CD4-positive, alpha-beta memory T cell (primary cell): ENCODE measurements around the gene SHISA9. TPM values are rescaled to one million over a fixed set of nuclear protein-coding genes. Genes with fewer than 3 reads are reported as not detected.

Source experiments
- CTCF ChIA-PET: fragments of 350-600 bp; sonication (Branson Sonifier 250); formaldehyde crosslinking; loops from one replicate; lab custom pipeline; 2021; ENCODE audit warnings: inconsistent platforms; ENCODE audit not compliant: partially characterized antibody; lab: Charles Lee
- POLR2A ChIA-PET: fragments of 350-600 bp; sonication (Branson Sonifier 250); formaldehyde crosslinking; loops from one replicate; lab custom pipeline; 2021; ENCODE audit not compliant: partially characterized antibody; lab: Charles Lee
- DNase-seq, 5 donors: peaks; one replicate each; pipeline versions ENCODE4 v3.0.0 to v3.0.0-alpha.2; 2020 to 2022; ENCODE audit warnings: mixed read lengths in 1 of 5
- H3K27ac ChIP-seq: one replicate; pipeline ENCODE4 v1.7.0; 2013; ENCODE audit warnings: low read depth, low read length
- H3K27me3 ChIP-seq: 2 replicates; pipeline ENCODE4 v1.7.0; 2013; ENCODE audit warnings: mild to moderate bottlenecking, low read length, moderate library complexity; ENCODE audit not compliant: insufficient read depth
- H3K36me3 ChIP-seq: 2 replicates; pipeline ENCODE4 v1.7.0; 2013; ENCODE audit warnings: mild to moderate bottlenecking, low read length, moderate library complexity; ENCODE audit not compliant: insufficient read depth
- H3K4me1 ChIP-seq: 2 replicates; pipeline ENCODE4 v1.7.0; 2013; ENCODE audit warnings: mild to moderate bottlenecking, low read length, moderate library complexity; ENCODE audit not compliant: insufficient read depth
- H3K4me3 ChIP-seq, 2 donors: one replicate each; pipeline ENCODE4 v1.7.0; 2013; ENCODE audit warnings: low read length in 2 of 2, mild to moderate bottlenecking in 1 of 2
- H3K9me3 ChIP-seq, 2 donors: one replicate each; pipeline ENCODE4 v1.7.0; 2013; ENCODE audit warnings: low read length in 2 of 2, control low read depth in 1 of 2; ENCODE audit not compliant: control insufficient read depth in 1 of 2
- H3K27ac Mint-ChIP-seq, 7 donors: one replicate each; pipeline ENCODE4 v1.8.0; 2020 to 2021; ENCODE audit warnings: mixed read lengths in 7 of 7, mild to moderate bottlenecking in 6 of 7, inconsistent platforms in 3 of 7, moderate library complexity in 3 of 7
- H3K27me3 Mint-ChIP-seq, 2 donors: one replicate each; pipeline ENCODE4 v1.8.0; 2020 to 2021; ENCODE audit warnings: mixed read lengths in 2 of 2
- H3K36me3 Mint-ChIP-seq, 2 donors: one replicate each; pipeline ENCODE4 v1.8.0; 2020 to 2021; ENCODE audit warnings: mixed read lengths in 2 of 2, inconsistent platforms in 1 of 2, mild to moderate bottlenecking in 1 of 2
- H3K4me1 Mint-ChIP-seq, 4 donors: one replicate each; pipeline ENCODE4 v1.8.0; 2020 to 2021; ENCODE audit warnings: mixed read lengths in 4 of 4, mild to moderate bottlenecking in 1 of 4
- H3K4me3 Mint-ChIP-seq, 8 donors: one replicate each; pipeline ENCODE4 v1.8.0; 2020 to 2021; ENCODE audit warnings: mixed read lengths in 8 of 8, mild to moderate bottlenecking in 7 of 8, moderate library complexity in 6 of 8, inconsistent platforms in 3 of 8
- H3K9me3 Mint-ChIP-seq, 8 donors: one replicate each; pipeline ENCODE4 v1.8.0; 2020 to 2021; ENCODE audit warnings: mixed read lengths in 8 of 8, mild to moderate bottlenecking in 5 of 8, inconsistent platforms in 3 of 8, moderate library complexity in 1 of 8
- intact Hi-C: fragments of 100-400 bp; cut with micrococcal nuclease; formaldehyde crosslinking; loops from one replicate; pipeline ENCODE4 v1.15.1; 2023
- polyA plus RNA-seq, 2 donors: library from polyadenylated mRNA; unstranded; fragments of 300-500 nt; fragmentation: Illumina TruSeq; gene quantifications; one replicate each; pipeline ENCODE4 v1.2.3, GENCODE V29; 2021
- total RNA-seq, 2 experiments: library from RNA; stranded (reverse); gene quantifications; one replicate each; pipeline ENCODE4 v1.2.3, GENCODE V29; 2021

Gene SHISA9
- total and polyA plus RNA-seq, 4 experiments from 2014 or later = not detected

DNA sequence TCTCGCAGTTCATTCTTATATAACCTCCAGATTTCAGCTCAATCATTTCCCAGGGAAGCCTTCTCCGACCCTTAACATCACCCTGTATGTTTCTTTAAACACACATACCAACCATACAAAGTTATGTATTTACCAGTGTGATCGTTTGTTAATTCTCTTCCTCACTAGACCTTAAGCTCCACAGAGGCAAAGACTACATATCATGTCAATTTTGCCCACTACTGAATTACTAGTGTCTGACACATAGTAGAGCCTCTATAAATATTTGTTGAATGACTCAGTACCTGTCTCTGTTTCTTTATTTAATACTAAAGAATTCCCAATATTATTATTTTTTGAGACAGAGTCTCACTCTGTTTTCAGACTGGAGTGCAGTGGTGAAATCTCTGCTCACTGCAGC is 137.2 kb downstream of the SHISA9 start:
- Histone ChIP-seq H3K27ac (no peak overlapping the region), H3K36me3 (no peaks in the 10 kb centered on the region), H3K9me3 (no peaks in the 10 kb centered on the region), H3K27me3 (no peaks in the 10 kb centered on the region), H3K4me3 (no peak overlapping the region), H3K4me1 (no peaks in the 10 kb centered on the region)
- no peak overlapping the region for H3K4me3 Mint-ChIP-seq
- no peak overlapping the region for H3K27ac Mint-ChIP-seq
- DNase-seq = no peak
- POLR2A ChIA-PET = no interaction called here
- intact Hi-C loops = no loop called here
- no peaks in the 10 kb centered on the region for H3K4me1 Mint-ChIP-seq
- CTCF ChIA-PET = no interaction called here
- no peaks in the 10 kb centered on the region for H3K27me3 Mint-ChIP-seq
- peaks cover 5 to 31% (median 10%) of the 10 kb centered on the region in 8 donors for H3K9me3 Mint-ChIP-seq
- H3K36me3 Mint-ChIP-seq = no peaks in the 10 kb centered on the region

DNA sequence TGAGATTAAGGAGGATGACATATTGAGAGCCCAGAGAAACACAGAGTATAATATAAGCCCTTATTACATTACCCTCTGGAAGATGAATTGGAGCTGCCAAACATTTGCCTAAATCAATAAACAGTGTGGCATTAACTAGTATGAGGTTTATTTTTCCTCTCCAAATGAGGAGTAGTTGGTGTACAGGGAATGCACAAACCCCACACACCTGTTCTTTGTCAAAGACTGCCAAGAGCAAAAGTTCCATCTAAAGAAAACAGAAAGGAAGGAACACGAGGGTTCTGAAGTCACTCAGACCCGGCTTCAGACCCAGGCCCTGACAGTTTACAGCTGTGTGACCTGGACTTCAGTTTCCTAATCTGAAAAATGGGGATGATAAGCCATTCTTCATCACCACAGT is 138.1 kb downstream of the SHISA9 start:
- Histone ChIP-seq H3K4me1 (no peaks in the 10 kb centered on the region), H3K9me3 (no peaks in the 10 kb centered on the region), H3K36me3 (no peaks in the 10 kb centered on the region), H3K27ac (no peak overlapping the region), H3K4me3 (no peak overlapping the region), H3K27me3 (no peaks in the 10 kb centered on the region)
- ChIA-PET CTCF (no interaction called here), POLR2A (no interaction called here)
- Mint-ChIP-seq H3K4me3 (no peak overlapping the region), H3K27ac (no peak overlapping the region), H3K4me1 (no peaks in the 10 kb centered on the region), H3K27me3 (no peaks in the 10 kb centered on the region), H3K36me3 (no peaks in the 10 kb centered on the region), H3K9me3 (peaks cover 6 to 34% (median 11%) of the 10 kb centered on the region in 8 donors)
- no peak for DNase-seq
- intact Hi-C loops = no loop called here

DNA sequence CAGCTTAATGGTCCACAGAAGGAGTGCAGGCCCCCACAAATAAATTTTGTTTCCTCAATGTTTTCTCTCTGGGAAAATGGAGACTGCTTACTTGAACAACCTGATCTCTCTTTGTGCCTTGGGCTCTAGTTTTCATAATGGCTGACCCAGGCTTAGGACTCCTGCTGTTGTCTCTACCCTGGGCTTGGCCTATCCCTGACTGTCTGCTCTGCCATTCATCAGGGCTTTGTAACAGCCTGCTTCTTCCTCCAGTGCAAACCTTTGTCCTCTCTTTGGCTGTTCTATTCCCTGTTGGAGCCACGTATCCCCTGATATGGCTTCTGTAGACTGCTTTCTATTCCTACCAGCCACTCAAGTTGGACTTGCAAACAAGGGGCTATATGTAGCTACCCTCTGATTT is 139.8 kb downstream of the SHISA9 start:
- no peaks in the 10 kb centered on the region for H3K36me3 Mint-ChIP-seq
- Histone ChIP-seq H3K27ac (no peak overlapping the region), H3K9me3 (no peaks in the 10 kb centered on the region), H3K36me3 (no peaks in the 10 kb centered on the region), H3K4me3 (no peak overlapping the region), H3K27me3 (no peaks in the 10 kb centered on the region), H3K4me1 (no peaks in the 10 kb centered on the region)
- no peaks in the 10 kb centered on the region for H3K27me3 Mint-ChIP-seq
- H3K4me3 Mint-ChIP-seq = no peak overlapping the region
- peaks cover 4 to 40% (median 11%) of the 10 kb centered on the region in 8 donors for H3K9me3 Mint-ChIP-seq
- CTCF ChIA-PET = no interaction called here
- POLR2A ChIA-PET = no interaction called here
- H3K27ac Mint-ChIP-seq = no peak overlapping the region
- no peak for DNase-seq
- intact Hi-C loops = no loop called here
- H3K4me1 Mint-ChIP-seq = no peaks in the 10 kb centered on the region

DNA sequence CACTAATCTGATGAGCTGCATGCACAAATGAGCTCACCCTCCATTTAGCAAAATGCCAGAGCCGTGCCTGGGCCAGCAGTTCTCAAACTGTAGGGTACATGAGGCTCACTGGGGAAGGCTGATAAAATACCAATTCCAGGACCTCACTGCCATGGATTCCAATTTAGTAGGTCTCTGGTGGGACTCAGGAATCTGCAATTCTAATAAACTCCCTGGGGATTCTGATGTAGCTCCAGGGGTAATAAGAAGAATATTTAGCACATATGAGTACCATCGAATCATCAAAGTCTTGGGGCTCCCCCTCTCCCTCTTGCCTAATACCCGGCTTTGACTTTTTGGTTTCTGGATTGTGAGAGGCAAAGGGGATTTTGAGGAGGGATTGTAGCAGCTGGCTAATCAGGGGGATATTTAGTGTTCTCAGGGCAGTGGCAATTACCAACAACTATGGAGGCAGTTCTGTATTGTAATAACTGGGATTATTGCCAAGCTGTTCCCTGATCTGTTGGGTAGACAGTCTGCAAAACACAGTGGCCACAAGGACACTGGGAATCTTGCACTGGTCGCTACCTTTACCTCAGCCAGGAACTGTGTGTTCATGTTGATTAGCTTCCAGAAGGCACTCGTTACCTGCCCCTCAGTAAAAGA is 140.4 kb downstream of the SHISA9 start:
- Mint-ChIP-seq H3K27ac (no peak overlapping the region), H3K4me3 (no peak overlapping the region), H3K9me3 (peaks cover 4 to 40% (median 12%) of the 10 kb centered on the region in 8 donors), H3K27me3 (no peaks in the 10 kb centered on the region), H3K4me1 (no peaks in the 10 kb centered on the region), H3K36me3 (no peaks in the 10 kb centered on the region)
- DNase-seq = no peak
- Histone ChIP-seq H3K4me3 (no peak overlapping the region), H3K27ac (no peak overlapping the region), H3K4me1 (no peaks in the 10 kb centered on the region), H3K36me3 (no peaks in the 10 kb centered on the region), H3K9me3 (no peaks in the 10 kb centered on the region), H3K27me3 (no peaks in the 10 kb centered on the region)
- intact Hi-C loops = no loop called here
- POLR2A ChIA-PET = no interaction called here
- CTCF ChIA-PET = no interaction called here

GRCh38 chr16:13042291-13042685 is 140.9 kb downstream of the SHISA9 start:
- Mint-ChIP-seq H3K27me3 (no peaks in the 10 kb centered on the region), H3K27ac (no peak overlapping the region), H3K36me3 (no peaks in the 10 kb centered on the region), H3K4me1 (no peaks in the 10 kb centered on the region), H3K4me3 (no peak overlapping the region), H3K9me3 (peaks cover 4 to 40% (median 11%) of the 10 kb centered on the region in 8 donors)
- H3K4me3 ChIP-seq = no peak overlapping the region
- intact Hi-C loops = no loop called here
- no peak overlapping the region for H3K27ac ChIP-seq
- ChIA-PET POLR2A (no interaction called here), CTCF (no interaction called here)
- no peak for DNase-seq
- no peaks in the 10 kb centered on the region for H3K27me3 ChIP-seq
- no peaks in the 10 kb centered on the region for H3K9me3 ChIP-seq
- no peaks in the 10 kb centered on the region for H3K4me1 ChIP-seq
- no peaks in the 10 kb centered on the region for H3K36me3 ChIP-seq

- ChIA-PET POLR2A (no interaction called here), CTCF (no interaction called here)
- Histone ChIP-seq H3K4me3 (no peak overlapping the region), H3K9me3 (no peaks in the 10 kb centered on the region), H3K4me1 (no peaks in the 10 kb centered on the region), H3K27ac (no peak overlapping the region), H3K36me3 (no peaks in the 10 kb centered on the region), H3K27me3 (no peaks in the 10 kb centered on the region)
- Mint-ChIP-seq H3K27me3 (no peaks in the 10 kb centered on the region), H3K27ac (no peak overlapping the region), H3K36me3 (no peaks in the 10 kb centered on the region), H3K4me1 (no peaks in the 10 kb centered on the region), H3K4me3 (no peak overlapping the region), H3K9me3 (peaks cover 0 to 30% (median 10%) of the 10 kb centered on the region in 8 donors)
- intact Hi-C loops = no loop called here
- DNase-seq = no peak
These were observed 144.8 kb downstream of the SHISA9 start for GRCh38 chr16:13046061-13046821.

DNA sequence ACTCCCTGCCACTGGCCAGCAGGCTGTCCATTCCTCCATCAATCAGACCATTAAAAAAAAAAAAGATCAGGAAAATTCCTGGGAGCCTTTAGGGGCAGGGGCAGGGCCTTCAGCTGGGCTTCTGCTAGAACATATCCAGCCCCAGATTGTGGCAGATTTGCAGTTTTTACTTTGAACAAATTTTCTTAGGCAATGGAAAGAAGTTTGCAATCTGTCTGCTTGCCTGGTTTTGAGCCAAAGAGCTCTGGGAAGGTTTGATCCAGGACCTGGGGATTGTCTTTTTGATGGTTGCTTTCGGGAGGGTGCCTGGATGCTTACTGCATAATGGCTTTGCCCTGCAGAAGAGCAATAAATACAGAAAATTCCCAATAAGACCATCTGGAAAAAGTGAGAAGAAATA is 145.9 kb downstream of the SHISA9 start:
- H3K27me3 ChIP-seq = no peaks in the 10 kb centered on the region
- no peaks in the 10 kb centered on the region for H3K4me1 Mint-ChIP-seq
- H3K4me3 ChIP-seq = no peak overlapping the region
- H3K4me3 Mint-ChIP-seq = no peak overlapping the region
- H3K9me3 ChIP-seq = no peaks in the 10 kb centered on the region
- no peak for DNase-seq
- H3K36me3 Mint-ChIP-seq = no peaks in the 10 kb centered on the region
- ChIA-PET POLR2A (no interaction called here), CTCF (no interaction called here)
- no peak overlapping the region for H3K27ac ChIP-seq
- intact Hi-C loops = no loop called here
- no peak overlapping the region for H3K27ac Mint-ChIP-seq
- no peaks in the 10 kb centered on the region for H3K36me3 ChIP-seq
- no peaks in the 10 kb centered on the region for H3K4me1 ChIP-seq
- no peaks in the 10 kb centered on the region for H3K27me3 Mint-ChIP-seq
- peaks cover 0 to 28% (median 11%) of the 10 kb centered on the region in 8 donors for H3K9me3 Mint-ChIP-seq
